Right lobe of liver (tissue), 4 donors: Measurements from ENCODE around the gene UGT1A3.

ENCODE experiments used
- CTCF ChIP-seq, 4 donors: fragments of 200-600 bp in 3 of 4; fragments of 450-650 bp in 1 of 4; IDR thresholded peaks; one replicate each; pipeline versions ENCODE4 v1.5.1 to v1.8.0; 2016 to 2022; ENCODE audit warnings: antibody characterized with exemption in 4 of 4, mild to moderate bottlenecking in 2 of 4
- POLR2A ChIP-seq: fragments of 450-650 bp; IDR thresholded peaks from one replicate; pipeline ENCODE4 v1.6.1; 2017; ENCODE audit warnings: antibody characterized with exemption, mild to moderate bottlenecking
- donor health status: DM: no; HTN: no; CAD: no.
- donor health status: DM: no; HTN: no; CAD: no.
- donor health status: DM: no; HTN: yes; CAD: no.

DNA sequence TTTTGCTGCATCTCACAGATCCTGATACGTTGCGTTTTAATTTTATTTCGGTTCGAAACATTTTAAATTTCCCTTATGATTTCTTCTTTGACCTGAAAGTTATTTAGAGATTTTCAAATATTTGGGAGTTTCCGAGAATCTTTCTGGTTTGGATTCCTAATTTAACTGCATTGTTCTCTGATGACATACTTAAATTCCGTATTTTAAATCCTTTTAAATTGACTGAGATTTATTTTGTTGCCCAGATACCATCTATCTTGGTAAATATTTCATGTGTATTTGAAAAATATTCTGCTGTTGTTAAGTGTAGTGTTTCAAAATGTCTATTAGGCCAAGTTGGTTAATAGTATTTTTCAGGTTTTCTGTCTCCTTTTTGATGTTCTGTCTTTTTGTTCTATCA is 87.0 kb downstream of the UGT1A3 start:
- TF ChIP-seq CTCF (IDR thresholded peaks at IDR 0.05) (no peak), POLR2A (no peak)
